Measurements from ENCODE around the gene PRKAG2. TPM values are rescaled to one million over a fixed set of nuclear protein-coding genes. Genes with fewer than 3 reads are reported as not detected.
"Not testable (repeated sequence)": the region's sequence is repeated elsewhere in the genome, so short reads cannot be mapped to it uniquely, and the experiment has no call there.

PRKAG2 gene
- total RNA-seq, 1 experiment from 2014 or later = 23.9 TPM

DNA sequence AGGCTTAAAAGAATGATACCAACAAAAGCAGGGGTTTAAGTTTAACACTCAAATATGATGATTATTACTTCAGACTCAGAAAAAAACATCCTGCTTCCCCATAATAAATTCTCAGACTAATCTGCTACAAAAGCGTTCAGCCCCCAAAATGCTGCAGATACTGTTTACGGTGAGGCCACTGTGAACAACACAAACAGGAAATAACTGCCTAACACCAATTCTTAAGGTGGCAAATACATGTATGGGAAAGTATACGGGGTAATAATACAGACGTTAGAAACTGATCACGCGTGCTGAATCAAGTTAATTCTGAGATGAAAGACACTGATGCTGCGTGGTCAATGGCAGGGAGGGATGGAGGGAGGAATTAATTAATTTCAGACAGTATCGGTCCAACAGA, 295.2 kb downstream of the PRKAG2 start:
- Histone ChIP-seq H3K9me2 (replicated peaks; ENCODE audit: low read length) (no peaks in the 10 kb centered on the region), H3K79me2 (ENCODE audit: low read length) (no peaks in the 10 kb centered on the region; the same call in 1 of the 2 replicates), H3K36me3 (ENCODE audit: low read depth, low read length) (peaks cover 12% of the 10 kb centered on the region; the same call in 1 of the 2 replicates), H2AFZ (ENCODE audit: low read length) (no peak overlapping the region), H4K20me1 (ENCODE audit: low read length) (no peaks in the 10 kb centered on the region), H3K4me2 (ENCODE audit: low read length) (no peak overlapping the region), H3K4me1 (ENCODE audit: insufficient read depth, low read length) (no peaks in the 10 kb centered on the region), H3K9ac (ENCODE audit: low read length) (no peak overlapping the region), H3K9me3 (ENCODE audit: low read length) (no peaks in the 10 kb centered on the region), H3F3A (ENCODE audit: low read length, unreplicated experiment) (no peaks in the 10 kb centered on the region), H3K4me3 (ENCODE audit: low read length) (no peak overlapping the region), H3K27ac (ENCODE audit: low read length) (no peak overlapping the region), H3K27me3 (ENCODE audit: low read length) (no peaks in the 10 kb centered on the region)
- intact Hi-C loops (cut with micrococcal nuclease) = no loop called here
- DNase-seq (no peak), ATAC-seq (no peak)
- TF ChIP-seq EZH2 (IDR thresholded peaks at IDR 0.05; ENCODE audit: low read length, unreplicated experiment) = no peak
- no peak for TF ChIP-seq EZH2phosphoT487 (IDR thresholded peaks at IDR 0.05; ENCODE audit: borderline replicate concordance, low read length)
- TF ChIP-seq, protein P1, sequence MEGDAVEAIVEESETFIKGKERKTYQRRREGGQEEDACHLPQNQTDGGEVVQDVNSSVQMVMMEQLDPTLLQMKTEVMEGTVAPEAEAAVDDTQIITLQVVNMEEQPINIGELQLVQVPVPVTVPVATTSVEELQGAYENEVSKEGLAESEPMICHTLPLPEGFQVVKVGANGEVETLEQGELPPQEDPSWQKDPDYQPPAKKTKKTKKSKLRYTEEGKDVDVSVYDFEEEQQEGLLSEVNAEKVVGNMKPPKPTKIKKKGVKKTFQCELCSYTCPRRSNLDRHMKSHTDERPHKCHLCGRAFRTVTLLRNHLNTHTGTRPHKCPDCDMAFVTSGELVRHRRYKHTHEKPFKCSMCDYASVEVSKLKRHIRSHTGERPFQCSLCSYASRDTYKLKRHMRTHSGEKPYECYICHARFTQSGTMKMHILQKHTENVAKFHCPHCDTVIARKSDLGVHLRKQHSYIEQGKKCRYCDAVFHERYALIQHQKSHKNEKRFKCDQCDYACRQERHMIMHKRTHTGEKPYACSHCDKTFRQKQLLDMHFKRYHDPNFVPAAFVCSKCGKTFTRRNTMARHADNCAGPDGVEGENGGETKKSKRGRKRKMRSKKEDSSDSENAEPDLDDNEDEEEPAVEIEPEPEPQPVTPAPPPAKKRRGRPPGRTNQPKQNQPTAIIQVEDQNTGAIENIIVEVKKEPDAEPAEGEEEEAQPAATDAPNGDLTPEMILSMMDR (conservative IDR thresholded peaks at IDR 0.05; ENCODE audit: low read depth, low read length) = no peak
- BruUV-seq (replicated peaks) = no TSS peak
- ChIA-PET CTCF (no interaction called here), POLR2A (ENCODE audit: unreplicated experiment) (no interaction called here)

DNA sequence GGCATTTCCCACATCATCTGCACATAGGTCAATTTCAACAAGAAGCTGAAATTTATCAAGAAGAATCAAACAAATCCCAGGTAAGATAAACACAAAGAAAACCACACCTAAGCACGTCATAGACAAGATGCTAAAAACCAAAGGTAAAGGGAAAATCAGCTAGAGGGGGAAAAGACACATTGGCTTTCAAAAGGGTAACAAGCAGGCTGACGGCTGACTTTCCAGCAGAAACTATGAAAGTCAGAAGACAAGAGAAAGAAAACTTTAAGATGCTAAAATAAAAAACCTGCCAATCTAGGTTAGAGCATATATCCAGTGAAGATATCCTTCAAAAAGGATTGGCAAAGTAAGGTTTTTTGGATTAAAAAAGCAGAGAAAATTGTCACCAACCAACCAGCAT, 297.3 kb downstream of the PRKAG2 start:
- Histone ChIP-seq H3K4me3 (ENCODE audit: low read length) (no peak overlapping the region), H3K4me2 (ENCODE audit: low read length) (no peak overlapping the region), H3K27ac (ENCODE audit: low read length) (no peak overlapping the region), H4K20me1 (ENCODE audit: low read length) (no peaks in the 10 kb centered on the region), H3K9me2 (replicated peaks; ENCODE audit: low read length) (no peaks in the 10 kb centered on the region), H3K79me2 (ENCODE audit: low read length) (no peaks in the 10 kb centered on the region; the same call in 1 of the 2 replicates), H3K27me3 (ENCODE audit: low read length) (no peaks in the 10 kb centered on the region), H3K36me3 (ENCODE audit: low read depth, low read length) (peaks cover 12% of the 10 kb centered on the region; the same call in 1 of the 2 replicates), H3K4me1 (ENCODE audit: insufficient read depth, low read length) (no peaks in the 10 kb centered on the region), H3K9ac (ENCODE audit: low read length) (no peak overlapping the region), H3F3A (ENCODE audit: low read length, unreplicated experiment) (no peaks in the 10 kb centered on the region), H3K9me3 (ENCODE audit: low read length) (no peaks in the 10 kb centered on the region), H2AFZ (ENCODE audit: low read length) (no peak overlapping the region)
- ATAC-seq = no peak
- BruUV-seq (replicated peaks) = no TSS peak
- intact Hi-C loops (cut with micrococcal nuclease) = no loop called here
- ChIA-PET CTCF (no interaction called here), POLR2A (ENCODE audit: unreplicated experiment) (no interaction called here)
- no peak for DNase-seq
- TF ChIP-seq EZH2 (IDR thresholded peaks at IDR 0.05; ENCODE audit: low read length, unreplicated experiment) (no peak), EZH2phosphoT487 (IDR thresholded peaks at IDR 0.05; ENCODE audit: borderline replicate concordance, low read length) (no peak)
- TF ChIP-seq, protein P1 (conservative IDR thresholded peaks at IDR 0.05; ENCODE audit: low read depth, low read length) = no peak

DNA sequence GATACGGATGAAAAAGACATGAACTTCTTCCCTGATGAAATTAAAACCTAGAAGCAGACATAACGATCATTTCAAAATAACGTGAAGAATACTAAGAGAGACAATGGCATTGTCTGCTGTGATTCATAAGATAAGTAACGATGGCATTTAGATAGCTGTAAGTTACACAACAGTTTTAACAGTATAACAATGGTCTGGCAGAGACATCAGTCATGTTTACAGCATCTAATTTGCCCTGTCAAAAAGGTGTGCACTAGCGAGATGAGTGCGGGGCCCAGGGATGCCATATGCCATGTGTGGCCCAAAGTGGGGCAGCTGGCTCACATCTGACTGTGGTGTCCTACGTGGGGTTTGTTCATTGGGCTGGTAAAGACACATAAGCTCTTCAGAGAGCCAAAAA, 301.5 kb downstream of the PRKAG2 start:
- Histone ChIP-seq H3K36me3 (ENCODE audit: low read depth, low read length) (peaks cover 11% of the 10 kb centered on the region; the same call in 1 of the 2 replicates), H3K4me2 (ENCODE audit: low read length) (no peak overlapping the region), H3K4me3 (ENCODE audit: low read length) (no peak overlapping the region), H3F3A (ENCODE audit: low read length, unreplicated experiment) (no peaks in the 10 kb centered on the region), H3K9me3 (ENCODE audit: low read length) (no peaks in the 10 kb centered on the region), H3K27ac (ENCODE audit: low read length) (no peak overlapping the region), H3K79me2 (ENCODE audit: low read length) (no peaks in the 10 kb centered on the region; the same call in 1 of the 2 replicates), H3K9ac (ENCODE audit: low read length) (no peak overlapping the region), H4K20me1 (ENCODE audit: low read length) (no peaks in the 10 kb centered on the region), H2AFZ (ENCODE audit: low read length) (no peak overlapping the region), H3K27me3 (ENCODE audit: low read length) (no peaks in the 10 kb centered on the region), H3K4me1 (ENCODE audit: insufficient read depth, low read length) (peaks cover 4% of the 10 kb centered on the region; the same call in 1 of the 2 replicates), H3K9me2 (replicated peaks; ENCODE audit: low read length) (no peaks in the 10 kb centered on the region)
- ATAC-seq (no peak), DNase-seq (no peak)
- TF ChIP-seq, protein P1 (conservative IDR thresholded peaks at IDR 0.05; ENCODE audit: low read depth, low read length) = no peak
- no peak for TF ChIP-seq EZH2phosphoT487 (IDR thresholded peaks at IDR 0.05; ENCODE audit: borderline replicate concordance, low read length)
- no peak for TF ChIP-seq EZH2 (IDR thresholded peaks at IDR 0.05; ENCODE audit: low read length, unreplicated experiment)
- ChIA-PET CTCF (no interaction called here), POLR2A (ENCODE audit: unreplicated experiment) (interaction anchor here (0.5 kb wide), 1 partner anchor 67 kb away, joined by 5 read pairs; no protein-coding TSS in a partner anchor)
- BruUV-seq (replicated peaks) = no TSS peak
- intact Hi-C loops (cut with micrococcal nuclease) = no loop called here

DNA sequence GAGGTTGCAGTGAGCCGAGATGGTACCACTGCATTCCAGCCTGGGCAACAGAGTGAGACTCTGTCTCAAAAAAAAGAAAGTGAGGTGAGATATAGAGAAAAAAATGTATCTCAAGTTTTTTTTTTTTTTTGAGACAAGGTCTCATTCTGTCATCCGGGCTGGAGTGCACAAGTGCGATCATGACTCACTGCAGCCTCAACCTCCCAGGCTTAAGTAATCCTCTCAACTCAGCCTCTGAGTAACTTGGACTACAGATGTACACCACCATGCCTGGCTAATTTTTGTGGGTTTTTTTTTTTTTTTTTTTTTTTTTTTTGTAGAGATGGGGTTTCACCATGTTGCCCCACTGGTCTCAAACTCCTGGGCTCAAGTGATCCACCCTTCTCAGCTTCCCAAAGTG, 303.9 kb downstream of the PRKAG2 start:
- H3K79me2 ChIP-seq (ENCODE audit: low read length); H3K27ac ChIP-seq (ENCODE audit: low read length); BruUV-seq (replicated peaks); H3K9me3 ChIP-seq (ENCODE audit: low read length); POLR2A ChIA-PET (ENCODE audit: unreplicated experiment); H3F3A ChIP-seq (ENCODE audit: low read length, unreplicated experiment); H3K27me3 ChIP-seq (ENCODE audit: low read length); H2AFZ ChIP-seq (ENCODE audit: low read length); H4K20me1 ChIP-seq (ENCODE audit: low read length); H3K4me2 ChIP-seq (ENCODE audit: low read length); H3K9me2 ChIP-seq (replicated peaks; ENCODE audit: low read length); H3K4me1 ChIP-seq (ENCODE audit: insufficient read depth, low read length); H3K9ac ChIP-seq (ENCODE audit: low read length); H3K36me3 ChIP-seq (ENCODE audit: low read depth, low read length); H3K4me3 ChIP-seq (ENCODE audit: low read length): not testable (repeated sequence)
- peak; percentile 67 for ATAC-seq
- intact Hi-C loops (cut with micrococcal nuclease) = loop anchor here (5.0 kb wide), 1 partner anchor 49 kb away; no protein-coding TSS in a partner anchor
- DNase-seq = peak; percentile 62
- CTCF ChIA-PET = interaction anchor here (0.5 kb wide), 1 partner anchor 72 kb away, joined by 3 read pairs; no protein-coding TSS in a partner anchor

Data from PC-3 (cell line).